Measurements from ENCODE around the gene NARS2.

NARS2 gene

GRCh38 chr11:78540256-78540655 lies 34.4 kb downstream of the NARS2 start:
- no peak for DNase-seq (ENCODE audit: low read depth, low spot score)
- POLR2A ChIA-PET: no interaction called here
- no peak for TF ChIP-seq CTCF (IDR thresholded peaks at IDR 0.05; ENCODE audit: insufficient read depth, low read length, missing control alignments)
- CTCF ChIA-PET: interaction anchor here (1.3 kb wide), 1 partner anchor 24 kb away, joined by 10 read pairs; no protein-coding TSS in a partner anchor
- H3K4me3 ChIP-seq (ENCODE audit: low read depth, low read length): no peak overlapping the region

GRCh38 chr11:78539506-78539905 lies 35.2 kb downstream of the NARS2 start:
- H3K4me3 ChIP-seq (ENCODE audit: low read depth, low read length): no peak overlapping the region
- DNase-seq (ENCODE audit: low read depth, low spot score): no peak
- no peak for TF ChIP-seq CTCF (IDR thresholded peaks at IDR 0.05; ENCODE audit: insufficient read depth, low read length, missing control alignments)
- ChIA-PET CTCF (interaction anchor here (1.4 kb wide), 1 partner anchor 25 kb away, joined by 4 read pairs; no protein-coding TSS in a partner anchor), POLR2A (no interaction called here)

GRCh38 chr11:78536933-78537332 lies 37.7 kb downstream of the NARS2 start:
- no peak for TF ChIP-seq CTCF (IDR thresholded peaks at IDR 0.05; ENCODE audit: insufficient read depth, low read length, missing control alignments)
- POLR2A ChIA-PET: no interaction called here
- DNase-seq (ENCODE audit: low read depth, low spot score): no peak
- CTCF ChIA-PET: interaction anchor here (1.1 to 1.4 kb wide), 2 partner anchors 12 to 27 kb away, joined by 3 read pairs; no protein-coding TSS in a partner anchor
- H3K4me3 ChIP-seq (ENCODE audit: low read depth, low read length): no peak overlapping the region

GRCh38 chr11:78535920-78536319 lies 38.7 kb downstream of the NARS2 start:
- DNase-seq (ENCODE audit: low read depth, low spot score): no peak
- POLR2A ChIA-PET: no interaction called here
- no peak overlapping the region for H3K4me3 ChIP-seq (ENCODE audit: low read depth, low read length)
- no peak for TF ChIP-seq CTCF (IDR thresholded peaks at IDR 0.05; ENCODE audit: insufficient read depth, low read length, missing control alignments)
- CTCF ChIA-PET: interaction anchor here (0.6 to 1.4 kb wide), 3 partner anchors 13 to 28 kb away, joined by 3 read pairs; no protein-coding TSS in a partner anchor

GRCh38 chr11:78535027-78535426 lies 39.6 kb downstream of the NARS2 start:
- POLR2A ChIA-PET: no interaction called here
- H3K4me3 ChIP-seq (ENCODE audit: low read depth, low read length): no peak overlapping the region
- DNase-seq (ENCODE audit: low read depth, low spot score): no peak
- CTCF ChIA-PET: no interaction called here
- no peak for TF ChIP-seq CTCF (IDR thresholded peaks at IDR 0.05; ENCODE audit: insufficient read depth, low read length, missing control alignments)

GRCh38 chr11:78533399-78533798 lies 41.3 kb downstream of the NARS2 start:
- POLR2A ChIA-PET: no interaction called here
- no peak for DNase-seq (ENCODE audit: low read depth, low spot score)
- H3K4me3 ChIP-seq (ENCODE audit: low read depth, low read length): no peak overlapping the region
- CTCF ChIA-PET: interaction anchor here (0.7 to 0.8 kb wide), 2 partner anchors 14 to 31 kb away, joined by 3 read pairs; no protein-coding TSS in a partner anchor
- no peak for TF ChIP-seq CTCF (IDR thresholded peaks at IDR 0.05; ENCODE audit: insufficient read depth, low read length, missing control alignments)

Data from AG04449 (cell line).